HG03045 (cell line): ENCODE measurements around the gene RPL29.
"Not testable (repeated sequence)": the region's sequence is repeated elsewhere in the genome, so short reads cannot be mapped to it uniquely, and the experiment has no call there.

Experiments
- ATAC-seq: cut with Tn5 transposase; IDR thresholded peaks from one replicate; pipeline ENCODE4 v1.9.1; 2021; ENCODE audit warnings: mild to moderate bottlenecking, moderate library complexity; ENCODE audit not compliant: unreplicated experiment

The RPL29 gene

GRCh38 chr3:52006820-52007133 lies 11.1 kb upstream of the RPL29 start:
- ATAC-seq, result no peak

GRCh38 chr3:52006017-52006819 lies 10.5 kb upstream of the RPL29 start:
- ATAC-seq, result no peak

GRCh38 chr3:52005571-52005986 lies 9.9 kb upstream of the RPL29 start:
- ATAC-seq, result no peak

- ATAC-seq, result no peak
Measured at GRCh38 chr3:52004906-52005395, 9.3 kb upstream of the RPL29 start.

- ATAC-seq, result no peak
Measured at GRCh38 chr3:52004163-52004787, 8.6 kb upstream of the RPL29 start.

GRCh38 chr3:52002748-52003147 lies 7.1 kb upstream of the RPL29 start:
- no peak for ATAC-seq

- ATAC-seq, result no peak
Measured at GRCh38 chr3:52001443-52001974, 5.8 kb upstream of the RPL29 start.

GRCh38 chr3:51999846-52000245 lies 4.2 kb upstream of the RPL29 start:
- ATAC-seq, result no peak

GRCh38 chr3:51998774-51999173 lies 3.1 kb upstream of the RPL29 start:
- ATAC-seq, result no peak

- ATAC-seq, result no peak
Measured at GRCh38 chr3:51997935-51998596, 2.4 kb upstream of the RPL29 start.

- ATAC-seq, result no peak
Measured at GRCh38 chr3:51997172-51997571, 1.5 kb upstream of the RPL29 start.

- no peak for ATAC-seq
Measured at GRCh38 chr3:51994530-51994929, 1.2 kb downstream of the RPL29 start.

GRCh38 chr3:51993657-51994056 lies 2.0 kb downstream of the RPL29 start:
- not testable (repeated sequence) for ATAC-seq

- no peak for ATAC-seq
Measured at GRCh38 chr3:51992017-51992682, 3.5 kb downstream of the RPL29 start.

GRCh38 chr3:51990501-51990971 lies 5.2 kb downstream of the RPL29 start:
- not testable (repeated sequence) for ATAC-seq

GRCh38 chr3:51988286-51989146 lies 7.2 kb downstream of the RPL29 start:
- ATAC-seq, result no peak

GRCh38 chr3:51987568-51987967 lies 8.1 kb downstream of the RPL29 start:
- no peak for ATAC-seq

GRCh38 chr3:51986010-51986947 lies 9.4 kb downstream of the RPL29 start:
- no peak for ATAC-seq

GRCh38 chr3:51985063-51985462 lies 10.6 kb downstream of the RPL29 start:
- ATAC-seq, result no peak
